ENCODE results near the gene MPEG1. TPM values are rescaled to one million over a fixed set of nuclear protein-coding genes. Genes with fewer than 3 reads are reported as not detected.

Gene MPEG1
- total RNA-seq, 4 donors from 2014 or later = 1.9 to 7.0 (median 2.6) TPM

- Histone ChIP-seq H3K36me3 (no peaks in the 10 kb centered on the region), H3K9me3 (no peaks in the 10 kb centered on the region), H3K4me1 (peaks cover 0 to 8% of the 10 kb centered on the region in 2 donors), H3K27ac (peak overlapping the region in 2 of 4 donors; percentile 23 to 27), H3K4me3 (peak overlapping the region in 2 of 4 donors; percentile 52 to 58), H3K27me3 (peaks cover 4 to 14% (median 14%) of the 10 kb centered on the region in 3 donors)
- in situ Hi-C loops (cut with MboI; ENCODE audit: low sequenced_read_pairs in 4 of 4) (loop anchor here in 2 of 4 donors (5.0 to 25.0 kb wide), 2 partner anchors 33 to 512 kb away; no protein-coding TSS in a partner anchor), intact Hi-C loops (cut with DNase I; ENCODE audit: low total_unique reads) (loop anchor here (10.0 kb wide), 1 partner anchor 511 kb away; no protein-coding TSS in a partner anchor)
- DNase-seq (no peak), ATAC-seq (no peak)
- no peak for TF ChIP-seq POLR2A (IDR thresholded peaks at IDR 0.05)
- no peak for TF ChIP-seq CTCF (IDR thresholded peaks at IDR 0.05 in 4 of 5, conservative IDR thresholded peaks at IDR 0.05 in 1 of 5)
These were observed 38.6 kb downstream of the MPEG1 start for GRCh38 chr11:59173964-59174663.

GRCh38 chr11:59173080-59173963, 39.4 kb downstream of the MPEG1 start:
- DNase-seq = no peak
- TF ChIP-seq POLR2A (IDR thresholded peaks at IDR 0.05) = no peak
- TF ChIP-seq CTCF (IDR thresholded peaks at IDR 0.05 in 4 of 5, conservative IDR thresholded peaks at IDR 0.05 in 1 of 5) = no peak

GRCh38 chr11:59172345-59173079, 40.2 kb downstream of the MPEG1 start:
- in situ Hi-C loops (cut with MboI; ENCODE audit: low sequenced_read_pairs in 4 of 4) (loop anchor here in 2 of 4 donors (5.0 to 25.0 kb wide), 2 partner anchors 35 to 510 kb away; no protein-coding TSS in a partner anchor), intact Hi-C loops (cut with DNase I; ENCODE audit: low total_unique reads) (loop anchor here (10.0 kb wide), 1 partner anchor 512 kb away; no protein-coding TSS in a partner anchor)
- Histone ChIP-seq H3K27me3 (peaks cover 4 to 14% (median 14%) of the 10 kb centered on the region in 3 donors), H3K4me1 (peaks cover 0 to 8% of the 10 kb centered on the region in 2 donors), H3K27ac (peak overlapping the region in 3 of 4 donors; percentile 4 to 27 (median 18)), H3K4me3 (peak overlapping the region; percentile 52 to 89 (median 62)), H3K9me3 (no peaks in the 10 kb centered on the region), H3K36me3 (no peaks in the 10 kb centered on the region)
- TF ChIP-seq CTCF (IDR thresholded peaks at IDR 0.05 in 4 of 5, conservative IDR thresholded peaks at IDR 0.05 in 1 of 5) (no peak), POLR2A (IDR thresholded peaks at IDR 0.05) (no peak)
- peak in 1 of 2 donors; percentile 14 for ATAC-seq
- DNase-seq = no peak

More at GRCh38 chr11:59173080-59173963, 39.4 kb downstream of the MPEG1 start:
- Histone ChIP-seq H3K36me3 (no peaks in the 10 kb centered on the region), H3K27me3 (peaks cover 4 to 14% (median 14%) of the 10 kb centered on the region in 3 donors), H3K4me1 (peaks cover 0 to 8% of the 10 kb centered on the region in 2 donors), H3K4me3 (peak overlapping the region; percentile 52 to 66 (median 62)), H3K27ac (peak overlapping the region; percentile 4 to 27 (median 22)), H3K9me3 (no peaks in the 10 kb centered on the region)
- intact Hi-C loops (cut with DNase I; ENCODE audit: low total_unique reads) = loop anchor here (10.0 kb wide), 1 partner anchor 511 kb away; no protein-coding TSS in a partner anchor
- in situ Hi-C loops (cut with MboI; ENCODE audit: low sequenced_read_pairs in 4 of 4) = loop anchor here in 2 of 4 donors (5.0 to 25.0 kb wide), 2 partner anchors 34 to 511 kb away; no protein-coding TSS in a partner anchor
- no peak for ATAC-seq
